Measurements from ENCODE around the gene DBH.

DBH gene

GRCh38 chr9:133684121-133684935, 48.2 kb downstream of the DBH start:
- peak; percentile 60 for DNase-seq (ENCODE audit: low spot score)

- no peak for DNase-seq (ENCODE audit: low spot score)
These were observed 48.8 kb downstream of the DBH start for GRCh38 chr9:133684936-133685361.

- no peak for DNase-seq (ENCODE audit: low spot score)
These were observed 49.8 kb downstream of the DBH start for GRCh38 chr9:133685653-133686609.

GRCh38 chr9:133686642-133687575, 50.7 kb downstream of the DBH start:
- no peak for DNase-seq (ENCODE audit: low spot score)

GRCh38 chr9:133687856-133688761, 51.9 kb downstream of the DBH start:
- no peak for DNase-seq (ENCODE audit: low spot score)

- DNase-seq (ENCODE audit: low spot score) = no peak
These were observed 53.1 kb downstream of the DBH start for GRCh38 chr9:133689151-133689763.

- no peak for DNase-seq (ENCODE audit: low spot score)
These were observed 54.0 kb downstream of the DBH start for GRCh38 chr9:133690081-133690561.

- no peak for DNase-seq (ENCODE audit: low spot score)
These were observed 55.0 kb downstream of the DBH start for GRCh38 chr9:133691191-133691590.

- no peak for DNase-seq (ENCODE audit: low spot score)
These were observed 55.6 kb downstream of the DBH start for GRCh38 chr9:133691626-133692363.

- no peak for DNase-seq (ENCODE audit: low spot score)
These were observed 56.3 kb downstream of the DBH start for GRCh38 chr9:133692364-133692985.

- no peak for DNase-seq (ENCODE audit: low spot score)
These were observed 57.0 kb downstream of the DBH start for GRCh38 chr9:133693116-133693515.

GRCh38 chr9:133693703-133694529, 57.8 kb downstream of the DBH start:
- no peak for DNase-seq (ENCODE audit: low spot score)

- no peak for DNase-seq (ENCODE audit: low spot score)
These were observed 58.5 kb downstream of the DBH start for GRCh38 chr9:133694686-133695085.

GRCh38 chr9:133696071-133696472, 59.9 kb downstream of the DBH start:
- no peak for DNase-seq (ENCODE audit: low spot score)

GRCh38 chr9:133699546-133699945, 63.4 kb downstream of the DBH start:
- DNase-seq (ENCODE audit: low spot score) = no peak

- DNase-seq (ENCODE audit: low spot score) = no peak
These were observed 64.7 kb downstream of the DBH start for GRCh38 chr9:133700819-133701320.

GRCh38 chr9:133701321-133701980, 65.3 kb downstream of the DBH start:
- DNase-seq (ENCODE audit: low spot score) = no peak

Data from putamen (tissue), 1 donor.